NCI-H146 (cell line): ENCODE data around the gene LEPROT.

ENCODE experiments used
- DNase-seq: peaks from one replicate; lab custom pipeline; 2025; lab: John Stamatoyannopoulos, UW

LEPROT gene

DNA sequence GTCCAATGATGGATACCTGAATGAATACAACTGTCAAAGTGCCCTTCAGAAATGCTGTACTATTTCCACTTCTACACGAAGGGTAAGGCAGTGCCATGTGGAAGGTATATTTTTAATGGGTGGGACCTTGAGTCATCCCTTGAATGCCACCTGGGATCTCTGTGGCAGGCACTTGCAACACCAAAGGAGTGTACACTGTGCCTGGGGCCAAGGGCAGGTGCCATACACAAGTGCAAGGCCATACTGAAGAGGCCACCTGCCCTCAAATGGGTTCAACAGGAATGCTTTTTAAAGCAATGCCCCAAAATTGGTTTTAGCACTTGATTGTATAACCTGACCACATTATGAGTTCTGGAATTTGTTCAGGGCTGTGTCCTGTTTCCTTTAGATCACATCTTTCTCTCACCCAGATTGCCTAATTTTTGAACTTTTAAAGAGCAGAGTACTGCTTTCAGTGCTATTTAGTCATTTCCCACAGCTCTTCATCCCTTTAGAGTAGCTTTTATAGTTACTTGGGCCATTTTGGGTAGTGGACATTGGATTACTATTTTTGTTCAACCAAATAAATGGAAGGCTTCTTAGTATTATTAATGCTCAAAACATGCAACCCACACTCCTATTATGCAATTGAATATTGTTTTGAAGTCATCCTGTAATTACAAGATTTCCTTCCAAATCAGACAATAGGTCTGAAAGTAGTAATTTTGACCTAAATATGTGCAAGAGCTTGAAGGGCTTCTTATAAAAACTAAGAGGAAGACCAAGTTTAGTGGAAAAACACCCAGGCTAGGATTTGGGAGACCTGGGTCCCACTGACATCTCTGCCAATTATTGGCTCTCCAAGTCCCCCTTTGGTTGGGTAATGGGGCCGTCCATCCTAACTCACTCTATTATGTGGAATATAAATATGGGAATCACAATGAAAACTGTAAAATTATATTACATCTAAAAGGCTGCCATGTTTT lies 57.2 kb downstream of the LEPROT start:
- no peak for DNase-seq

DNA sequence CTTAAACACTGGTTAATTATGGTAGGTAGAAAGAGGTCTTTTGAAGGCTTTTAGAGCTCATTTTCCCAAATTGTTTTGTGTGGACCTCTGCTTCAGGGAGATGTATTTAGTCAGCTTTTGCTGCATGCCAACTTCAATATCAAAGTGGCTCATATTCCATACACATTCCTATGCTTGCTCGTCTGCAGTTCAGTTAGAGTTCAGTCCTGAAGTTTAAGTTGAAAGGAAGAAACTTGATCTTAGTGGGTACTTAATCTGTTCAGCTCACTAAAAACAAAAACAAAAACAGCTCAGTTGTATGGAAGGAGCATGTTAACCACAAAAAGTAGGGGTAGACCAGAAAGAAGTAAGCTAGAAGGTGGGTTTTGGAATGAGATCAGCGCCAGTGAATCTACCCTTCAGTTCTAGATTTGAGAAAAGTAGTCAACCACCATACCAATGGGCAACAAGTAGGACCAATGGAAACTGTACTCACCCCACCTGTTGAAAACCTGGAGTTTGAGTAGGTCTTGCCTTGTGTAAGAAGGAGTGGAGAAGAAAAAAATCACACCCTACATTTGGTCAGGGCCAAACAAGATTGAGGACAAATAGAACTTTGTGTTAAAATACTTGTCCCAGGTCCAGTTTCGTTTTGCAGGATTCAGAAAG lies 58.0 kb downstream of the LEPROT start:
- no peak for DNase-seq

DNA sequence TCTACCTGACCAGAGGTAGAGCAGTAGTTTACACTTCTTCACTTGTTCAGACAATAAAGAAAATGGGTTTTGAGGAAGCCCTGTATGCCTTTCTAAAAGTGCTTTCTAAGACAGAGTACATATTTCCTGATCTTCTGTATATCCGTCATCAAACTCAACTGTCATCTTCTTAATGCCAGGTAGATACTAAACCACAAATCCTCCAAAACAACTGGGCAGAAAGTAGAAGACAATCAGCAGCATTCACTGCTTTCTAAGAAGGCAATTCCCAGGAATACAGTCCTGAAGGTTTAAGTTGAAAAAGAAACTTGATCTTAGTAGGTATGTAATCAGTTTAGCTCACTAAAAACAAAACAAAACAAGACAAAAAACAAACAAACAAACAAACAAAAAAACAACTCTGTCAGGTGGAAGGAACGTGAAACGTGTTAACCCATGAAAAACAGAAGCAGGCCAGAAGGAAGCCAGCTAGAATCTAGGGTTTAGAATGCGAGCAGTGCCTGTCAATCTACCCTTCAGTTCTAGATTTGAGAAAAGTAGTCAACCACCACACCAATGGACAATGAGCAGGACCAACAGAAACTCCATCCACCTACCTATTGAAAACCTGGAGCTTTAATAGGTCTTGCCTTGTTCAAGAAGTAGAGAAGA lies 59.2 kb downstream of the LEPROT start:
- DNase-seq = no peak

DNA sequence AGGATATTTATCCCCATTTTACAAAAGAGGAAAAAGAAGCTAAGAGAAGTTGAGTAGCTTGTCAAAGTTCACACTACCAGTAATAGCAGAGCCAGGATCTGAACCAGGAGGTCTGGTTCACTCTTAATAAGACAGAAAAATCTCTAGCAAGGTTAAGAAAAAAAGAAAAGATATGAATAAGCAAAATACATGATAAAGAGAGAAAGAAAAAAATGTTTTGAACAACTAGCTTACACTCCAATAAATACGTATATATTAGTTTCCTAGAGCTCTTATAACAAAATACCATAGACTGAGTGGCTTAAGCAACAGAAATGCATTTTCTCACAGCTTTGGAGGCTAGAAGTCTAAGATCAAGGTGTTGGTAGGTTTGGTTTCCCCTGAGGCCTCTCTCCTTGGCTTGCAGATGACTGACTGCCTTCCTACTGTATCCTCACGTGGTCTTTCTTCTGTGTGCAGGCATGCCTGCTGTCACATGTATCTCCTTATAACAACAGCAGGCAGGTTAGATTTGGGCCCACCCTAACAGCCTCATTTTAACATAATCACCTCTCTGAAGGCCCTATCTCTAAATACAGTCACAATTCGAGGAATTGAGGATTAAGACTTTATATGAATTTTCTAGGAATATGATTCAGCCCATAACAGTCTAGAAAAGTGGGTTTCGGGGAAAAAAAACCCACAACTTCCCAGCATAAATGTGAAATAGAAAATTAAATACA lies 60.4 kb downstream of the LEPROT start:
- DNase-seq = no peak

DNA sequence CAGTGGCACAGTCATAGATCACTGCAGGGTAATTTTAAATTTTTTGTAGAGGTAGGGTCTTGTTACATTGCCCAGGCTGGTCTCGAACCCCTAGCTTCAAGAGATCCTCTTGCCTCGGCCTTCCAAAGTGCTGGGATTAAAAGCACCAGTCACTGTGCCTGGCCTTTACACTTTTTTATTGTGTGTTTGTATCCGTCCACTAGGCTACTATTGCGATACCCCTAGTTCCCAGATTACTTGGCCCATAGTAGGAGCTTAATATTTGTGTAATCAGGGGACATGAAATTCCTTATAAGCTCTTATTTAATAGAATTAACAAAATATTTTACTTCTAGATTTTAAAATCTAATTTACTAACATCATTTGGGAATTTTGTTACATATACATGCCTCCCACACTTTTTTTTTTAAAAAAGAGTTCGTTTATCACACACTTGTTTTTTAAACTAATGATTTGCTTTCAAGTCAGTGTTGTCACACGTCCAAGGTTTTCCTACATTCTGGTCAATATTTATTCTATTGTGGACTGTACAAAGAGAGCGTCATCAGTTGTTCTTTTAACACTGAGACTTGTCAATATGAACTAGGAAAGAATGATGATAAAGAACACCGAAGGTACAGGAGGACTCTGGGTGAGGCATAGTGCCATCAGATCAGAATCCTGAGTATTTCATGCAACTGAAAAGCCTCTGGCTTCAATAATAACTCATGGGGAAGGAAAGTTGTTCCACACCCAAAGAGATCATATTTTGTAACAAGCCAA lies 63.7 kb downstream of the LEPROT start:
- DNase-seq = no peak
